Measurements from ENCODE around the gene SMCO4.

Gene SMCO4

DNA sequence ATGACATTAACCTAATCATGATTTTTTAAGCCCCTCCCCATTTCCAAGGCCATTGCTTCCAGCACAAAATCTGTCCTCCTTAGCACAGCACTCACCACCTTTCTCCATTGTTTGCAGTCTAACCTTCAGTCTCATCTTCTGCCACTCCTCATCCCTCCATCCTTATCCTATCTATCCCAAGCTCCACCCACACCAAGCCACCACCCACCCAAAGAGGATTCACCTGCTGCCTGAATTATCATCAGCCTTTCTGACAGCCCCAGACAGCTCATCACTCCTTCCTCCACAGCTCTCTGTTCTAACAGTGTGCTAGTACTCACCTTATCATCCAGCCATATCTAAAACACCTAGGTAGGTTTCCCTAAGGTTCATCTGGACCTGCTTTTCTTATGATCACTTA, 20.7 kb upstream of the SMCO4 start:
- Histone ChIP-seq H3F3A (ENCODE audit: insufficient read depth) (no peaks in the 10 kb centered on the region), H3K4me3 (ENCODE audit: insufficient read depth, low read length, poor library complexity, severe bottlenecking) (no peak overlapping the region), H2AFZ (ENCODE audit: low read depth, low read length, severe bottlenecking) (no peak overlapping the region), H3K27me3 (ENCODE audit: low read length) (no peaks in the 10 kb centered on the region), H4K20me1 (ENCODE audit: low read depth, low read length) (no peaks in the 10 kb centered on the region), H3K9ac (ENCODE audit: low read length) (no peak overlapping the region), H3K9me2 (replicated peaks; ENCODE audit: insufficient read depth, low read length) (no peaks in the 10 kb centered on the region), H3K27ac (ENCODE audit: low read depth, low read length) (no peak overlapping the region), H3K36me3 (ENCODE audit: low read length) (no peaks in the 10 kb centered on the region), H3K79me2 (ENCODE audit: insufficient read depth, low read length) (no peaks in the 10 kb centered on the region), H3K9me3 (ENCODE audit: insufficient read depth, low read length) (no peaks in the 10 kb centered on the region), H3K4me2 (ENCODE audit: low read depth, low read length, poor library complexity, severe bottlenecking) (no peak overlapping the region)
- no peak for TF ChIP-seq EZH2phosphoT487 (conservative IDR thresholded peaks at IDR 0.05; ENCODE audit: low read length)

GRCh38 chr11:93560199-93560932, 17.2 kb upstream of the SMCO4 start:
- Histone ChIP-seq H3K9me2 (replicated peaks; ENCODE audit: insufficient read depth, low read length) (no peaks in the 10 kb centered on the region), H3K4me2 (ENCODE audit: low read depth, low read length, poor library complexity, severe bottlenecking) (no peak overlapping the region), H3K4me3 (ENCODE audit: insufficient read depth, low read length, poor library complexity, severe bottlenecking) (no peak overlapping the region), H2AFZ (ENCODE audit: low read depth, low read length, severe bottlenecking) (no peak overlapping the region), H3K9me3 (ENCODE audit: insufficient read depth, low read length) (no peaks in the 10 kb centered on the region), H3K9ac (ENCODE audit: low read length) (no peak overlapping the region), H3K79me2 (ENCODE audit: insufficient read depth, low read length) (no peaks in the 10 kb centered on the region), H3F3A (ENCODE audit: insufficient read depth) (no peaks in the 10 kb centered on the region), H3K27me3 (ENCODE audit: low read length) (no peaks in the 10 kb centered on the region), H3K27ac (ENCODE audit: low read depth, low read length) (no peak overlapping the region), H4K20me1 (ENCODE audit: low read depth, low read length) (no peaks in the 10 kb centered on the region), H3K36me3 (ENCODE audit: low read length) (no peaks in the 10 kb centered on the region)
- TF ChIP-seq CTCF (IDR thresholded peaks at IDR 0.05; ENCODE audit: insufficient read depth, low read length, poor library complexity, severe bottlenecking), result no peak
- TF ChIP-seq EZH2phosphoT487 (conservative IDR thresholded peaks at IDR 0.05; ENCODE audit: low read length), result no peak

- no peak overlapping the region for H3K4me2 ChIP-seq (ENCODE audit: low read depth, low read length, poor library complexity, severe bottlenecking)
- no peak overlapping the region for H2AFZ ChIP-seq (ENCODE audit: low read depth, low read length, severe bottlenecking)
- H3K36me3 ChIP-seq (ENCODE audit: low read length), result no peaks in the 10 kb centered on the region
These were observed 16.5 kb upstream of the SMCO4 start for GRCh38 chr11:93559681-93560080.

More at GRCh38 chr11:93559681-93560080, 16.5 kb upstream of the SMCO4 start:
- Histone ChIP-seq H3K9me3 (ENCODE audit: insufficient read depth, low read length) (no peaks in the 10 kb centered on the region), H3F3A (ENCODE audit: insufficient read depth) (no peaks in the 10 kb centered on the region), H3K27ac (ENCODE audit: low read depth, low read length) (no peak overlapping the region), H3K27me3 (ENCODE audit: low read length) (no peaks in the 10 kb centered on the region), H3K9ac (ENCODE audit: low read length) (no peak overlapping the region), H3K79me2 (ENCODE audit: insufficient read depth, low read length) (no peaks in the 10 kb centered on the region), H4K20me1 (ENCODE audit: low read depth, low read length) (no peaks in the 10 kb centered on the region), H3K9me2 (replicated peaks; ENCODE audit: insufficient read depth, low read length) (no peaks in the 10 kb centered on the region), H3K4me3 (ENCODE audit: insufficient read depth, low read length, poor library complexity, severe bottlenecking) (no peak overlapping the region)
- no peak for TF ChIP-seq CTCF (IDR thresholded peaks at IDR 0.05; ENCODE audit: insufficient read depth, low read length, poor library complexity, severe bottlenecking)
- TF ChIP-seq EZH2phosphoT487 (conservative IDR thresholded peaks at IDR 0.05; ENCODE audit: low read length), result no peak

Measured in SU-DHL-6 (cell line).